AG08395 (cell line): Measurements from ENCODE around the gene CD44.
A peak's percentile ranks its signal among the peaks of the same experiment; 100 is the strongest.
"Not testable (repeated sequence)": the region's sequence is repeated elsewhere in the genome, so short reads cannot be mapped to it uniquely, and the experiment has no call there.

Source experiments
- DNase-seq: peaks from one replicate; pipeline ENCODE4 v3.0.0; 2012; ENCODE audit warnings: mixed read lengths, low spot score

The CD44 gene

DNA sequence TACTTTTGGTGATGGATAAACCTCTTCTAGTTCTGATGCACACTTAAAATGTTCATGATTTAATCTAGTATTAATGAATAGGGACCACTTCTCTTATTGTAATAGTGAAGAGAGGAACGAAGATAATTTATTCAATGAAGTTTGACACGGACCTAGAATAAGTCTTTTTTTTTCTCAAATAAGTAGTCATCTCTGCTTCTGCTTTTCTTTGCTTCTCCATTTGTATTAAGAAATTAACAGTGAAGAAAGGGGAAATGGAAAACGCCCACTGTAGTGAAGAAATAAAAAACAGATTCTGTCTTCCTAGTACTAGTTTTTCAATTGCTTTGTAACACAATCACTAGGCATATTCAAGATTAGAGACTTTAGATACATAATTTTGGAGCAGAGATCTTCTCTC lies 73.0 kb downstream of the CD44 start:
- DNase-seq, result no peak

DNA sequence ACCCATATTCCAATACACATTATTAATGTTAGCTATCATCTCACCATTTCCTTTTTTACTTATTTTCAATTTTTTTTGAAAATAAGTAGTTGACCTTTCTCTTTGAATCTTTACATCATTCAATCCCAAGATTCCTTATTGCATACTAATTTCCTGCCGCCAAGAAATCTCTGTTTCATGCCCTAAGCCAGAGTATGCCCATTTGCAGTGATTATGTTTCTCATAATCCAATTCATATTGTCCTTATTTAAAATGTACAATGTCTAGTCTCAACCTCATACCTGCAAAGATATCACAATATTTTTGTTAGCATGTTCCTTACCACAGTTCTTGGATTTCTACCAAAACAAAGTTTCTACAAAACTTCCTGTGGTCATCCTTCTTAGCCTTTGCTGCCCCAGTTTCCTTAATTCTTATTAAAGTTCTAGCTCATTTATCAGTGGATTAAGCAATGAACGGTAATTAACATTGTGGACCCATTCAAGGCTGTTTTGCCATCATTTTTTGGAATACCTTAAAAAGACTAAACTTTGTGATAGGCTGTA lies 75.3 kb downstream of the CD44 start:
- no peak for DNase-seq

DNA sequence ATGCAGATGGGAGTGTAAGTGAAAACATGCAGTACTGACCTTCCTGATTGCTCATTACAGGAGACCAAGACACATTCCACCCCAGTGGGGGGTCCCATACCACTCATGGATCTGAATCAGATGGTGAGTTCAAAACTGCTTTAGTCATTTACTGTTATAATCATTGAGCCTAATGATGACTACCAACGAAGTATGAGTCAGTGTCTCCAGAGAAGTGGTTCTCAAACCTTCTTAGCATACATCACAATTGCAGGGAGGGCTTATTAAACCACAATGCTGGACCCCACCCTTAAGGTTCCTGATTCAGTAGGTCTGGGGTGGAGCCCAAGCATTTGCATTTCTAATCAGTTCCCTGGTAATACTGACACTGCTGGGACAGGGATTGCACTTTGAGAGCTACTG lies 75.8 kb downstream of the CD44 start:
- peak; percentile 78 for DNase-seq

DNA sequence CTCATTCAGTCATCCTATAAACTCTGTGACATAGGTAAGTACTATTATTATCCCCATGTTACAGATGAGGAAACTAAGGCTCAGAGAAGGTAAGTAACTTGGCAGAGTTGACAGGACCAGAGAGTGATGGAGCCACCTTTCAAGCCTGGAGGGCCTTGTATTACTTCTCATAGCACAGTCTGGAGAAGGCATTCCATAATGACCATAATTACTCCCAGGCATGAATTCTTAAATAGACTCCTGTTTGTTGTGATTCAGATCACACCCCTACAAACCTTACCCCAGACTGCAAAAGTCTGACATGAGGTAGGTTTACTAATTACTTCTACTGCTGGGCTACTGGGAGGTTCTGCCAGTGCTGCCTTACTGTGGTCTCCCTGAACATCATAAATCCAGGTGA lies 77.0 kb downstream of the CD44 start:
- no peak for DNase-seq

DNA sequence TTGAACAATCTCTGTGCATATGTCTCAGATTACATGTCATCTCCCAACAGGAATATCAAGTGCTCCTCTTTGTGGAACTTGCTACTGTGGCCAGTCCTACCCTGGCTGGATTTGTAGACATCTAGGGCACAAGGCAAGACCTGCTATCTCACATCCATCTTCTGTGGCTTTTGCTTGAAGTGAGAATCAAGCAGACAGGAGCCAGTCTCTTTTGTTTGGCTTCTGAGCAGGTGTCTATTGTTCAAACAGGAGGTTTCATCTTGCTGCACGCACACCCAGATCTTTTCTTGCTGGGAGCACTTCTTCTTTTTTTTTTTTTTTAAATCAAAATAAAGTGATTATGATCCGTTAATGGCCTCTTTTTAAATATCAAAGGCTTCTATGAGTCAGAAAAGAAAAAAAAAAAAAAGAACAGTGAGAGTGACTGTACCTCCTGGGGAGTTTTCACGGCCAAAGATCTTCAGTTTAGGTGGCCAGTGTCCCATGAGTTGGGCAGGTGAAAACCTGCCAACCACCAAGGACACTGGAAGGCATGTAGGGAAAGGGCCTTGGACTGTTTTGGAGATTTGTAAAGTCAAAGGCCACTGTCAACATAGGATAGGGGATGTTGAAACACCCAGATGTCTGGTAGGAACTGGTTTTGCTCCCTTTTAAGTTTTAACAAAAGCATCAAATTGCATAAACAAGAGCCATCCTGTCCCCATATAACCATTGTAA lies 78.1 kb downstream of the CD44 start:
- no peak for DNase-seq

DNA sequence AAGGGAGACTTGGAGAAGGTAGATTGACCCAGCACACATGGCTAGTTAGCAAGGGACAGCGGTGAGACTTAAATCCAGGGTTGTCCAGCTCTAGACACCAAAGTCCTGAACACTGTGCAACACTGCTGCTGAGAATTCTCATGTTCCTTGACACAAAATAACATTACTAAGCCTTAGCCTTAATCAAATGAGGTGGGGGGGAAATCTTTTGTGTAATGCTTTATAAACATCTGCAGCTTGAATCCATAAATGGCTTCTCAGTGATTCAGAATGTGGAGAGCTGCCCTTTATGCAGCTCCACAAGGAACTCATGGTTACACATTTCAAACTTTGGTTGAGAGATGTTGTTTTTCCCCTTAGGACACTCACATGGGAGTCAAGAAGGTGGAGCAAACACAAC lies 80.0 kb downstream of the CD44 start:
- DNase-seq, result peak; percentile 22

DNA sequence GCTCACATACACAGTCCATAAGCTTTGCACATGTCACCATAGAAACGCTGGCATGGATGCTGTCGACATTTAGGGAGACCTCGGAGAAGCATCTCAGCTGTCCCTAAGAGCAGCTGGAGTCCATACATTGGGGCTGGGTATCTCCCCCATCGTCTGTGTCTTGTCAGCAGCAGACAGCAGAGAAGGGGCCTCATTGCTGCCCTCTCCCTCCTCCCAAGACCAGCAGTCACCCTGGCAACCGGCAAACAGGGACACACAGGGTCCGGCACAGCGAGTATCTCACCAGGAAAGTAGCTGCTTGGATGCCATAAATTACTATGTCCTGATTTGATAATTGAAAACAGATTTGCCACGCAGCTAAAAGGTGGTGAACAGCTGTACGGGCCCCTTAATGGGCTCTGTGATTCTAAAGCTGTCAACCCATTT lies 84.4 kb downstream of the CD44 start:
- peak; percentile 55 for DNase-seq

DNA sequence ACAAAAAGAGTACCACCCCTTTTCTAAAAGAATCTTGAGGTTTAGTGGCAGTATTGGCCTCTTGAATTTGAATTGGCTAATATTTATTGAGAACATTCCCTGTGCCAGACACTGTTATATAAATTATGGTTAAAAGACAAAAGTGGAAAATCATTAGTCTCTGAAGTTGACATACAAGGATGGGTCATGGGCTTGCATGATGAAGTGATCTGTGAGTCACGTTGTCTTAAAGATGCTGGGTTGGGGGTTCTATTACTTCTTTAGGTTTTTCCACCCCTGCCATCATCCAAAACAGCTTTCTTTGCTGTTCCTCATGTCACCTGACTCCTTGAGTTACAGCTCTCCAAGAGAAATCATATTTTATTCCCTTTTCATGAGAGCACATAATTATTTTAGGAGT lies 85.0 kb downstream of the CD44 start:
- no peak for DNase-seq

DNA sequence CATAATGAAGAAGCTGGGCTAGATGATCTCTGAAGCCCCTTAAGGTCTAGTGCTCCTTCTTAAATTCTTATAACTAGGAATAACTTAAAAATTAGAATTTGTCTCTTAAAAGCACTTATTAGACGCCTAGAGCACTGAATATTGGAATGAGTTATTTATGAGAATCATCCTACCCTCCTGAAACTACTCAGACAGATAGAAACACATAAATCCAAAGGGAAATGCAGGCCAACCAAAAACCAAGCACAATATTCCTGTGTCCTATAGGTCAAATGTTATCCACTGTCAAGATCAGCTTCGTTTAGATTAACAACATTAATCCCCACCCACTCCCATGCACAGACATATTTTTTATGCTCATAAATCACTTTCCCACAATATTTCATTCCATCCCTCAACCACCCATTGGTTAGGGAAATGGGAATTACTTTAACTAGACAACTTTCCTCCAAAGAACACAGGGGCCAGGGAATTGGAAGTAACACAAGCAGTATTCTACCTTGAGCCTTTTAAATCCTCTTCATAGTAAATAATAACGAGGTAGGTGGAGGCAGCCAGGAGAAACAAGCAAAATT lies 87.1 kb downstream of the CD44 start:
- no peak for DNase-seq

DNA sequence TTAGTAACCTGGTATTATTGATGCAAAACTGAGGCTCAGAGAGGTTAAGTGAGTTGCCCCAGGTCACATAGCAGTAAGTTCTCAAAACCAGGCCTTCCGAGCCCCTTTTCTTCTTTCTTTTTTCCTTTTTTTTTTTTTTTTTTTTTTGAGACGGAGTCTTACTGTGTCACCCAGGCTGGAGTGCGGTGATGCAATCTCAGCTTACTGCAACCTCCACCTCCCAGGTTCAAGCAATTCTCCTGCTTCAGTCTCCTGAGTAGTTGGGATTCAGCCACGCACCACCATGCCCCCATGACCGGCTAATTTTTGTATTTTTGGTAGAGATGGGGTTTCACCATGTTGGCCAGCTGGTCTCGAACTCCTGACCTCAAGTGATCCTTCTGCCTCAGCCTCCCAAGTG lies 87.8 kb downstream of the CD44 start:
- not testable (repeated sequence) for DNase-seq

DNA sequence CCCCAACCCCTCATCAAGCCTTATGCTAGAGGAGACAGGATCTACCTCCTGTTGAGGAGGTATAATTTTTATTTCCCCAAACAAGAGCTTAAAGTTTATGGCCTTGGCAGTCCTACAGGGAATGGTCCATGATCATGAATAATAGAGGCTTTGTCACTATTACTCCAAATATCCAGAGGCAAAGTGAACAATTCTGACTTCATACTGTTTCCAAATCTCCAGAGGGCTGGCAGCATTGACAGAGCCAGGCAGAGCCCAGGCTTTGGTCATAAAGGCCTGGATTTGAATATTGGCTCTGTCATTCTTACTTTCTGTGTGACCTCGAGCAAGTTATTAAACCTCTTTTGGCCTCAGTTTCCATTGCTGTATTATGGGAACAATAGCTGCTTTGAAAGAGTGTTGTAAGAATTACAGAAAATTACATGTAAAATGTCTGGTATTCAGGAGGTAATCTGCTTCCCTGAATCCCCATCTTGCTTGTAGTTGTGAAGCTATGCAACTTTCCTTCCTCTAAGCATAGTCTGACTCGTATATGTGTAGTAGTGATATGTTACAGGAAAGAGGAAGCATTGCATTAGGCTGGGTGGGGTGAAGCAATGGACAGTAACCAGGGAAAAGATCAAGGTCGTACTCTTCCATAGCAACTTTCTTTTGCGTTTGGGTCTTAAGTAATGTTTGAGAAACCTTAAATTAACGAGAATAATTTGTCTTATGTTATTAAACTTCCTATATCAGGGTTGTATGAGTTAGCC lies 88.8 kb downstream of the CD44 start:
- peak; percentile 7 for DNase-seq

DNA sequence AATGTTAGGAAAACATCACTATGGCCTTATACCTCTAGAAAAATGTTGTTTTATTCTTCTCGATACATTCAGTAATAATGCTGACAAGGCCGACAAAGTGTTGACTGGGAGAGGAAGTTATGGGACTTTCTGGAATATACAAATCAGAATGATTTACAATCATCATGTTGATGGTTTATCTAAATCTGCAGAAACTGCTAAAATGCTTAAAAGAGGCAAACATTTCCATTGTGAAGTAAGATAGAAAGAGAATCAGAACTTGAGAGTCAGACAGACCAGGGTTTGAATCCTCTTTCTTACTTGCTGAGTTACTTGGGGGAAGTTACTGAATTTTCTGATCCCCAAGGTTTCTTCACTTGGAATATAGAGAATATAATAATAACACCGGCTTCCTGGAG lies 89.4 kb downstream of the CD44 start:
- no peak for DNase-seq

DNA sequence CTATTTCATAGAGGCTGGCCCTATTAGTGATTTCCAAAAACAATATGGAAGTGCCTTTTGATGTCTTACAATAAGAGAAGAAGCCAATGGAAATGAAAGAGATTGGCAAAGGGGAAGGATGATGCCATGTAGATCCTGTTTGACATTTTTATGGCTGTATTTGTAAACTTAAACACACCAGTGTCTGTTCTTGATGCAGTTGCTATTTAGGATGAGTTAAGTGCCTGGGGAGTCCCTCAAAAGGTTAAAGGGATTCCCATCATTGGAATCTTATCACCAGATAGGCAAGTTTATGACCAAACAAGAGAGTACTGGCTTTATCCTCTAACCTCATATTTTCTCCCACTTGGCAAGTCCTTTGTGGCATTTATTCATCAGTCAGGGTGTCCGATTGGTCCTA lies 91.4 kb downstream of the CD44 start:
- DNase-seq, result no peak

DNA sequence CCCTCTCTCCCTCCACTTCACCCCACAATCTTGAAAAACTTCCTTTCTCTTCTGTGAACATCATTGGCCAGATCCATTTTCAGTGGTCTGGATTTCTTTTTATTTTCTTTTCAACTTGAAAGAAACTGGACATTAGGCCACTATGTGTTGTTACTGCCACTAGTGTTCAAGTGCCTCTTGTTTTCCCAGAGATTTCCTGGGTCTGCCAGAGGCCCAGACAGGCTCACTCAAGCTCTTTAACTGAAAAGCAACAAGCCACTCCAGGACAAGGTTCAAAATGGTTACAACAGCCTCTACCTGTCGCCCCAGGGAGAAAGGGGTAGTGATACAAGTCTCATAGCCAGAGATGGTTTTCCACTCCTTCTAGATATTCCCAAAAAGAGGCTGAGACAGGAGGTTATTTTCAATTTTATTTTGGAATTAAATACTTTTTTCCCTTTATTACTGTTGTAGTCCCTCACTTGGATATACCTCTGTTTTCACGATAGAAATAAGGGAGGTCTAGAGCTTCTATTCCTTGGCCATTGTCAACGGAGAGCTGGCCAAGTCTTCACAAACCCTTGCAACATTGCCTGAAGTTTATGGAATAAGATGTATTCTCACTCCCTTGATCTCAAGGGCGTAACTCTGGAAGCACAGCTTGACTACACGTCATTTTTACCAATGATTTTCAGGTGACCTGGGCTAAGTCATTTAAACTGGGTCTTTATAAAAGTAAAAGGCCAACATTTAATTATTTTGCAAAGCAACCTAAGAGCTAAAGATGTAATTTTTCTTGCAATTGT lies 92.3 kb downstream of the CD44 start:
- DNase-seq, result no peak

DNA sequence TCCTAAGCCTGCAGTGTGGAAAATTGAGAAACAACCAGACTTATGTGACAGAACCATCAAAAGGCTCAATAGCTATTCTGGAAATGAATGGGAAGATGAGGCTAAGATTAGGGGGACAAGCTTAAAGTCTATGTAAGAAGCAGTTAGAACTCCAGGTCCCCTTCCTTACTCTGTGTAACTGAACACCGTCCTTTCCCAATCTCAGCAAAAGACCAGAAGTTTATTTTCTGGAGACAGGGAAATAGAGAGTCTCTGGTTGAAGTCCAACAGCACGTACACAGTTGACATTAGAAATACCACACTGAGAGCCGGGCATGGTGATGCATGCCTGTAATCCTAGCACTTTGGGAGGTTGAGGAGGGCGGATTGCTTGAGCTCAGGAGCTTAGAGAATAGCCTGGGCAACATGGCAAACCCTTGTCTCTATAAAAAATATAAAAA lies 93.9 kb downstream of the CD44 start:
- no peak for DNase-seq

DNA sequence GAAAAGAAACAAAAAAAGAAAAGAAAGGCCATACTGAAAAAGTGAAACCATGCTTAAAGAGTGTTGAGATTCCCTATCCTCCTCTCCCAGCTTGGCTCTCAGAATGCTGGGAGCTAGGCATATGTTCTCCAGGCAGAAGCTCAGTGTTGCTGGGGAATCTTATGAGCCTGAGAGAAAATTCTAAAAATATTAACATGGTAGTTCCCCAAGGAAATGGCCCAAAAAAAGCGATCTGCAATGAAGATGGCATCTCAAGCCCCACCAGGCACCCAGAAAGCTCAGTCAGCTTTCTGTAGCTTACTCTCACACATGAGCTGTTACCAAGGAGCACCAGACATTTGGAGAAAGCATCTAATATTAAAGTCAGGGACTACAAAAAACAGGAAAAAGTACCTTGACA lies 94.5 kb downstream of the CD44 start:
- no peak for DNase-seq

DNA sequence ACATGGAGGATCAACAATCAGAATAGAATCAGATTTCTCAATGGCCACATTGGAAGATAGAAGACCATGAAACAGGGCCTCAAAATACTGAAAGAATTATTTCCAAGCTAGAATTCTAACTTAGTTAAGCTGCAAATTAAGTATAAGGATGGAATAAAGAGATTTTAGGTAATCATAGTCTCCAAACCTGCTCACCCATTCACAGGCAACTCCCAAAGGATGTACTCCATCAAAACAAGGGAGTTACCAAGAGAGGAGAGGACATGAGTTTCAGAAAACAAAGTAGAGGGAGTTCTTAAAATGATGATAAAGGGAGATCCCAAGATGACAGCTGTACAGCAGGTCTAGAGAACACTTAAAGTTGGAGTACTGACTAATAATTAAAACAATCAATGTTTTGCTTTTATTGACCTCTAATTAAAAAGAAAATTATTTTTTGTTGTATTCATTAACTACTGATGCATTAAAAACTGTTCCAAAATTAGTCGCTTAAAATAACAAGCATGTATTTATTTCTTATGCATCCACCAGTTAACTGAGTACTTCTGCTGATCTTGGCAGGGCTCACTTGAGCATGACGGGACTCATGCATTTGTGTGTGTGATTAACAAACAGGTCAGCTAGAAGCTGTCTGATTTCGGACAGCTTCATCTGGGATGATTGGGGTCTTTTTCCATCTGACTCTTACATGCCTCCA lies 95.6 kb downstream of the CD44 start:
- no peak for DNase-seq

DNA sequence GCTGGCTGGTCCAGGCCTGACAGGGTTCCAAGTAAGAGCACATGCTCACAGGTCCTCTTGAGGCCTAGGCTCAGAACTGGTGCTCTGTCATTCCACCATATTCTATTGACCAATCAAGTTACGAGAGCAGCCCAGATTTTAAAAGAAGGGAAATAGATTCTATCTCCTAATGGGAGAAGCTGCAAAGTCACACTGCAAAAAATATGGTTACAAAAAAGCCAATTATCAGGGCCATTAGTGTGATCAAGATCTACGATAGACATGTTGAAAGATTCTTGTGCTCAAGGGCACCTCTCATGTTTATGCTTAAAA lies 96.1 kb downstream of the CD44 start:
- DNase-seq, result no peak

DNA sequence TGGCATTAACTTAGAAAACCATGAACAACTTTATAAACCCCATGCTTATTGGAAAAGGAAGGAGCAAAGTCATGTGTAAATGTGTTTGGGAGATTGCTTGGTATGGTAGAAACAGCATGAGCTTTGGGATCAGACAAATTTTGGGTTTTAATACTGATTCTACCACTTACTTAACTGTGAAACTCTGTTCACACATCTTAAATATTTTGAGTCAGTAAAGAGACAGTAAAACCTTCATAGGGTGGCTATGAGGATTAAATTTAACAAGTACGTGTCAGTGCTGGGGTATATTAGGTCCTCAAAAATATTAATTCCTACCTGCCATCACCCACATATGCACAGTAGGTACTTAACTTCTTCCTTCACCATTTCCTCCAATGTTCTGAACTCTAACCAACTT lies 96.5 kb downstream of the CD44 start:
- no peak for DNase-seq

DNA sequence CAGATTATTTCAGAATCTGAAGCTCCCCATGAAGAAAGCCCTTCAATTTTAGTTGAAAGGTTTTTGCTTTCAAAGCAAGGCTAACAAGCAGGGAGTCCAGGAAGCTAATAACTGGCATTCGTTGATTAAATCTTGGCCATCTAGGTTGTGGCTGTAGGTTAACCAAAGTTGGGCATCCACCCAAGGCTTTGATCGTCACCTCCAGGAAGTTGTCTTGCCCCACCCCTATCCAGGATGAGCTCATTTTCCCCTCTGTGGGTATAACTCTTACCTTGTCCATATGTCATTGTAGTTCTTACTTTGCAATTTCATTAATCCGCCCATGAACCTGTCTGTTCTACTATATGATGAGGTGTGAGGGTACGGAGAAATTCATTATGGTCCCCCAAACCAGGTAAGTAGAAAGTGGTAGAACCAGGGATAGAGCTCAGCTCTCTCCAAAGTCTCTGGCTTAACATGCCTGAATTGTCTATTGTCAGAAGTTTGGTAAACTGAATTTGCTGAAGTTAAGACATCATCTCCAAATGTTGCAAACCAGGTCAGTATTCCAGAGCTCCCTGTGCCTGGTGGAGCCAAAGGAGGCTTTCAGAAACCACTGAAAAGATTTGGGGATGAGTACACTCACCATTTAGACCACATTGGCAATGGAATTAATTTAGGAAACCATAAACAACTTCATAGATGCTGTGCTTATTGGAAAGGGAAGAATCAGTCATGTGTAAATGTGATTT lies 97.1 kb downstream of the CD44 start:
- peak; percentile 66 for DNase-seq

DNA sequence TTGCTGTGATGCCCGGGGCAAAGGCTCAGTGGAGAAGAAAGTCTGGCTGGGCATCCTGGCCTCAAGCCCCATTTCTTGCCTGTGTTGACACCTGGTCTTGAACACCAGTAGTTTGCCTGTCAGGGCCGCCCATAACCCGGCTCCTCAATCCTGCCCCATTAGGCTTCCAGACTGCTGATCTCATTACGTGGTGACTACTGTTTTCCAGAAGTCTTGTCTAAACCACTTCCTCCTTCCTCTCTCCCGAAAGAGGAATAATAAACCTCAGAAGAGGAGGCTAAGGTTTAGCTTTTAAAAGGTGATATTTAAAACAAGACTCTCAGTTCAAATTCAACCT lies 97.7 kb downstream of the CD44 start:
- DNase-seq, result peak; percentile 73
